ENCODE measurements around the gene NELFA. TPM values are rescaled to one million over a fixed set of nuclear protein-coding genes. Genes with fewer than 3 reads are reported as not detected.

Gene NELFA
- total RNA-seq, 1 experiment from 2014 or later = 55.0 TPM

DNA sequence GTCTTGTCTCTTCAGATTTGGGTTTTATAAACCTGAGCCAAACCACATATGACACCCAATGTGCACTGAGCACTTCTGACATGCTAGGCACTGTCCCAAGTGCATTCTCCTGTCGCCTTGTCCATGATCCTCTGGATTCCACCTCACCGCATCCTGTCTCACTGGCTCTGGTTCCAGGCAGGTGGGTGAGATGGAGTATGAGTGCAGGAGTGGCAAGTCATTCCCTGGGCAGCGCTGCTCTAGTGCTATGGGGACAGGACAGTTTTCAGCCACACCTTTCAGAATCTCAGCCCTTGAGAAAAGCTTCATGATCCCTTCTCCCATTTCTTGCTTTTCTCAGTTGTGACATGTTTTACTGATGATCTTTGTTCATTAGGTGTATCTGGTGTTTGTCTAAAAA lies 71.2 kb downstream of the NELFA start:
- Histone ChIP-seq H3K56ac (ENCODE audit: insufficient read length, low read depth, low read length) (no peak overlapping the region), H2AK5ac (ENCODE audit: insufficient read length, low read length) (no peak overlapping the region), H2BK5ac (ENCODE audit: insufficient read length, low read length) (no peak overlapping the region), H3T11ph (ENCODE audit: low read length) (no peak overlapping the region), H3K79me1 (ENCODE audit: insufficient read depth, low read depth, low read length, poor library complexity, severe bottlenecking) (no peaks in the 10 kb centered on the region), H3K27ac (ENCODE audit: insufficient read length, low read depth, low read length) (no peak overlapping the region), H3K4ac (ENCODE audit: low read depth, low read length) (no peak overlapping the region), H3K18ac (ENCODE audit: insufficient read length, low read depth, low read length) (no peak overlapping the region), H3K14ac (ENCODE audit: insufficient read depth, low read length) (no peak overlapping the region), H2BK120ac (ENCODE audit: low read depth, low read length, poor library complexity, severe bottlenecking) (no peak overlapping the region), H3K79me2 (ENCODE audit: insufficient read depth, low read length) (no peaks in the 10 kb centered on the region), H3K4me2 (ENCODE audit: insufficient read depth, insufficient read length, low read length) (no peak overlapping the region), H2BK15ac (ENCODE audit: low read depth, low read length) (no peak overlapping the region), H3K27me3 (ENCODE audit: insufficient read depth, low read length) (no peaks in the 10 kb centered on the region), H3K4me1 (ENCODE audit: insufficient read depth, low read length) (no peaks in the 10 kb centered on the region), H3K9ac (ENCODE audit: extremely low read depth, insufficient read length, low read length) (no peak overlapping the region), H4K91ac (ENCODE audit: insufficient read length, low read depth, low read length) (no peak overlapping the region), H3K9me3 (ENCODE audit: control insufficient read depth, low read depth, low read length) (no peaks in the 10 kb centered on the region), H2BK12ac (ENCODE audit: insufficient read length, low read depth, low read length) (no peak overlapping the region), H4K5ac (ENCODE audit: insufficient read length, low read depth, low read length) (no peak overlapping the region), H2AFZ (ENCODE audit: low read length) (no peak overlapping the region), H2BK20ac (ENCODE audit: low read depth, low read length, poor library complexity, severe bottlenecking) (no peak overlapping the region), H3K23ac (ENCODE audit: insufficient read length, low read depth, low read length) (no peak overlapping the region), H4K20me1 (ENCODE audit: control insufficient read depth, insufficient read depth, insufficient read length) (no peaks in the 10 kb centered on the region), H4K8ac (replicated peaks; ENCODE audit: insufficient read length, low read depth, low read length) (no peak overlapping the region), H3K23me2 (ENCODE audit: insufficient read length, low read depth, low read length, poor library complexity, severe bottlenecking) (no peaks in the 10 kb centered on the region)
- Mint-ChIP-seq H3K4me3 (no peak overlapping the region), H3K36me3 (ENCODE audit: insufficient read depth in 1 of 3, low read depth in 3 of 3) (peaks cover 15 to 67% (median 39%) of the 10 kb centered on the region in 3 experiments), H3K27me3 (ENCODE audit: low read depth) (no peaks in the 10 kb centered on the region), H3K9me3 (no peaks in the 10 kb centered on the region), H3K27ac (no peak overlapping the region), H3K4me1 (no peaks in the 10 kb centered on the region)
- TF ChIP-seq, protein P1, sequence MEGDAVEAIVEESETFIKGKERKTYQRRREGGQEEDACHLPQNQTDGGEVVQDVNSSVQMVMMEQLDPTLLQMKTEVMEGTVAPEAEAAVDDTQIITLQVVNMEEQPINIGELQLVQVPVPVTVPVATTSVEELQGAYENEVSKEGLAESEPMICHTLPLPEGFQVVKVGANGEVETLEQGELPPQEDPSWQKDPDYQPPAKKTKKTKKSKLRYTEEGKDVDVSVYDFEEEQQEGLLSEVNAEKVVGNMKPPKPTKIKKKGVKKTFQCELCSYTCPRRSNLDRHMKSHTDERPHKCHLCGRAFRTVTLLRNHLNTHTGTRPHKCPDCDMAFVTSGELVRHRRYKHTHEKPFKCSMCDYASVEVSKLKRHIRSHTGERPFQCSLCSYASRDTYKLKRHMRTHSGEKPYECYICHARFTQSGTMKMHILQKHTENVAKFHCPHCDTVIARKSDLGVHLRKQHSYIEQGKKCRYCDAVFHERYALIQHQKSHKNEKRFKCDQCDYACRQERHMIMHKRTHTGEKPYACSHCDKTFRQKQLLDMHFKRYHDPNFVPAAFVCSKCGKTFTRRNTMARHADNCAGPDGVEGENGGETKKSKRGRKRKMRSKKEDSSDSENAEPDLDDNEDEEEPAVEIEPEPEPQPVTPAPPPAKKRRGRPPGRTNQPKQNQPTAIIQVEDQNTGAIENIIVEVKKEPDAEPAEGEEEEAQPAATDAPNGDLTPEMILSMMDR (conservative IDR thresholded peaks at IDR 0.05) = no peak
- WGBS (ENCODE audit: extremely low coverage, insufficient read length, low lambda C conversion rate) = no CpG with 5 or more reads among the region's 3 CpGs
- DNase-seq = no peak

Measured in H9 (cell line).